Measurements from ENCODE around the gene PINLYP.
A peak's percentile ranks its signal among the peaks of the same experiment; 100 is the strongest.
"Not testable (repeated sequence)": the region's sequence is repeated elsewhere in the genome, so short reads cannot be mapped to it uniquely, and the experiment has no call there.

The PINLYP gene

GRCh38 chr19:43547926-43548325, 27.7 kb upstream of the PINLYP start:
- not testable (repeated sequence) for DNase-seq (ENCODE audit: extremely low spot score, insufficient read length, low read depth); FAIRE-seq

- DNase-seq (ENCODE audit: extremely low spot score, insufficient read length, low read depth) (no peak), FAIRE-seq (no peak)
Measured at GRCh38 chr19:43548706-43549105, 26.9 kb upstream of the PINLYP start.

- FAIRE-seq: no peak
Measured at GRCh38 chr19:43551399-43552197, 24.0 kb upstream of the PINLYP start.

GRCh38 chr19:43552198-43552450, 23.5 kb upstream of the PINLYP start:
- FAIRE-seq: no peak
- no peak for DNase-seq (ENCODE audit: extremely low spot score, insufficient read length, low read depth)

More at GRCh38 chr19:43551399-43552197, 24.0 kb upstream of the PINLYP start:
- DNase-seq (ENCODE audit: extremely low spot score, insufficient read length, low read depth): no peak

GRCh38 chr19:43552616-43553015, 23.0 kb upstream of the PINLYP start:
- FAIRE-seq: no peak
- DNase-seq (ENCODE audit: extremely low spot score, insufficient read length, low read depth): no peak

DNA sequence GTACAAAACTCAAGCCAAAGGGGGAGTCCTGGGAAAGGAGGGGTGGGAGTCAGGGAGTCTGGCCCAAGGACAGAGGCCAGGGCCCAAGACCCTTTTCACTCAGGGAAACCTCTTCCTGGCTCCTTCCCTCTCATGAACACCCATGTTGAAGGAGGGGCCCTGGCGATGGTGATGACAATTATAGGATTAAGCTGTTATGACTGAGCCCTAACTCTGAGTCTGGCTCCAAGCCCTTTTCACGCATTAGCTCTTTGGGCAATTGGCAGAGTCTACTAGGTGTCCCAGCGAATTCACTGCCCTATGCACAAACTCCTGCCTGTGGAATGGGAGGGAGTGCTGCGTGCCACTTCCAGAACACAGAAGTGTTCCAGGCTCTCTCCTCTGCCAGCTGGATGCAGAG, 21.9 kb upstream of the PINLYP start:
- FAIRE-seq (no peak), DNase-seq (ENCODE audit: extremely low spot score, insufficient read length, low read depth) (no peak)

DNA sequence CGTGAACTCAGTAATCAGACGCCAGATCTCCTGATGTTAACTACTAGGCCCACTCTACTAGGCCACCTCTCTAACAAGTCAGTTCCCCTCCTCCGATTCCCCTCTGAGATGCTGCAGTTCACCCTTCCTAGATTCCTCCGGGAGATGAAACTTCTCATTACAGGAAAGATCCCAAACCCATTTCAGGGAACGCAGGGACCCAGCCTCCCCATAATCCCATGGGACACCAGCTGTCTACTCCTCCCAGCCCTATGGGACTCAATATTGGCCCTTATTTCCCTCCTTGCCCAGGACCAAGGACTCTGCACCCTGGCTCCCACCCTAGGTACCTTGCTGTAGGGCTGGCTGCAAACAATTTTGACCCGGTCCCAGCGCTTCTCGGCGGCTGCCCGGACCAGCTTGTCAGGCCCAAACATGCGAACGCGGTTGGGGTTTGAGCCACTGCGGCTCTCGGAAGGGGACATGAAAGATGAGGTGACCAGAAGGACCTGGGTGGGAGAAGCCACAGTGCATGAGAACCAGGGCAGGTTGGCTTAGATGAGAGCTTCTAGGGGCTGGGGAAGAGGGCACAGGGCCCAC, 21.2 kb upstream of the PINLYP start:
- FAIRE-seq (no peak), DNase-seq (ENCODE audit: extremely low spot score, insufficient read length, low read depth) (no peak)

GRCh38 chr19:43555185-43555770, 20.3 kb upstream of the PINLYP start:
- FAIRE-seq (peak; percentile 93), DNase-seq (ENCODE audit: extremely low spot score, insufficient read length, low read depth) (peak; percentile 49)

DNA sequence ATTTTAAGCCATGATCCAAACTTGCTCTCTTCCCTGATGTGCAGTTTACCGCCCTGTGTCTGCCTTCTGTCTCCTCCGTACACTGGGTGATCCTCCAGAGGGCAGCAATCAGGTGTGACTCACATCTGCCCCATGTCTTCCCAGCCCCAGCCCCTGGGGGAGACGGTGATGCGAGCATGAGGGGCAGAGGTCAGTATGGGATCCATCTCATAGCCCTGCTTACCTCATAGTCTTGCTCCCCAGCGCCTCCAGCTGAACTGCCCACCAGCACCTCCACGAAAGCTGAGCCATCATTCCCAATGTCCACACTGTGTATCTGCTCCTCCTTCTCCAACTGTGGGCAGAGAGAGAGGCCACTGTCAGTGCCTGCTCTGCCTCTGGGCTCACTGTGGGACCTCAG, 14.9 kb upstream of the PINLYP start:
- FAIRE-seq: no peak
- no peak for DNase-seq (ENCODE audit: extremely low spot score, insufficient read length, low read depth)

DNA sequence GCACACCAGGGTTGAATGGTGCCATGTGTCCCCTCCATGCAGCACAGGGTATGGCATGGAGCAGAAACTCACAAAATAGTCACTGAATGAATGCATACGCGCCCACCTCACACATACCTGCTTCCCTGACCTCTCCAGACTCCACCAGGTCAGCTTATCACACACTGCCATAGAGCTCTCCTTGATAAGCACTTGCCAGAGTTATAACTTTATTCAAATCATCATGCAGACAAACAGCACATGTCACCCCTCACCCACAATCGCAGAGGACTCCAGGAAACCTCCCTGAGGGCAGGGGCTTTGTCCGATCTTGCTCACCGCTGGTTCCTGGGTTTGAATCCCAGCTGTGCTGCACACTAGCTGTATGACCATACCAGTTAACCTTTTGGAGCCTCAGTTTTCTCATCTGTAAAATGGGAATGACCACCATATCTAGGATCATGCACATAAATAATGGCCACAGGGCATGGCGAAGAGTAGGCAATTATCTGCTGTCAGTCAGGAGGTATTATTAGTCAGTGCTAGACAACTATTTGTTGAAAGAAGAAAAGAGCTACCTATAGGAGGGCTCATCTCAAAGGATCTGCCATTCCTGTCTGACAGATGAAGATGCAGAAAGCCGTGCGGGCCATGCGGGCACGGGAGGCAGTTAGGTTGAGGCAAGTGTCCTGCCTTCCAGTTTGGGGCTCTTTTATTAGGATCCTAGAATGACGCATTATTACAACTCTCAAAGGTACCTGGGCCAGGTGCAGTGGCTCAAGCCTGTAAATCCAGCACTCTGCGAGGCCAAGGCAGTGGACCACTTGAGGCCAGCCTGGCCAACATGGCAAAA, 14.2 kb upstream of the PINLYP start:
- FAIRE-seq (no peak), DNase-seq (ENCODE audit: extremely low spot score, insufficient read length, low read depth) (no peak)

- no peak for FAIRE-seq
- no peak for DNase-seq (ENCODE audit: extremely low spot score, insufficient read length, low read depth)
Measured at GRCh38 chr19:43562226-43562697, 13.3 kb upstream of the PINLYP start.

GRCh38 chr19:43562698-43563241, 12.8 kb upstream of the PINLYP start:
- peak; percentile 92 for FAIRE-seq

GRCh38 chr19:43563816-43564457, 11.7 kb upstream of the PINLYP start:
- DNase-seq (ENCODE audit: extremely low spot score, insufficient read length, low read depth) (no peak), FAIRE-seq (no peak)

More at GRCh38 chr19:43562698-43563241, 12.8 kb upstream of the PINLYP start:
- peak; percentile 33 for DNase-seq (ENCODE audit: extremely low spot score, insufficient read length, low read depth)

DNA sequence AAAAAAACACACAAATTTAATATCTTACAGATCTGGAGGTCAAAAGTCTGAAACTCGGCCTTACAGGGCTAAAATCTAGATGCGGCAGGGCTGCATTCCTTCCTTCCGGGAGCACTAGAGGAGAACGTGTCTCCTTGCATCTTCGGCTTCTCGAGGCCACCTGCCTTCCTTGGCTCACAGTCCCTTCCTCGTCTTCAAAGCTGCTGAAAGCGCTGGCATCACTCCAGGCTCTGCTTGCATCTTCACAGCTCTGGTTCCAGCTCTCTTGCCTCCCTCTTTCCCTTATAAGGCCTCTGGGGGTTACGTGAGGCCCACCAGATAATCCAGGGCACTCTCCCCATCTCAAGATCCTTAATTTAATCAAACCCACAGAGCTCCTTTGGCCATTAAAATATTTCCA, 10.8 kb upstream of the PINLYP start:
- FAIRE-seq: no peak
- DNase-seq (ENCODE audit: extremely low spot score, insufficient read length, low read depth): no peak

DNA sequence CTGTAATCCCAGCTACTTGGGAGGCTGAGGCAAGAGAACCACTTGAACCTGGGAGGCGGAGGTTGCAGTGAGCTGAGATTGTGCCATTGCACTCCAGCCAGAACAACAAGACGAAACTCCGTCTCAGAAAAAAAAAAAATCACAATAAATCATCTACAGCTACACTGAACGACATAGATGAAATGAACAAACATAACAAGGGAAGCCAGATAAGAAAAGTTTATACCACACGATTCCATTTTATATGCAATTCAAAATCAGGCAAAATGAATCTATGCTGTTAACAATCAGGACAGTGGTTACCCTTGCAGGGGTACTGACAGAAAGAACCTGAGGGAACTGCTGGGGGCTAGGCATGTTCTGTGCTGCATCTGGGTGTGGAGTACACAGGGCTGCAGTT, 5.9 kb upstream of the PINLYP start:
- FAIRE-seq: no peak
- DNase-seq (ENCODE audit: extremely low spot score, insufficient read length, low read depth): no peak

GRCh38 chr19:43570174-43570791, 5.3 kb upstream of the PINLYP start:
- FAIRE-seq: no peak

GRCh38 chr19:43572171-43572588, 3.4 kb upstream of the PINLYP start:
- FAIRE-seq: no peak
- DNase-seq (ENCODE audit: extremely low spot score, insufficient read length, low read depth): no peak

More at GRCh38 chr19:43570174-43570791, 5.3 kb upstream of the PINLYP start:
- DNase-seq (ENCODE audit: extremely low spot score, insufficient read length, low read depth): no peak

DNA sequence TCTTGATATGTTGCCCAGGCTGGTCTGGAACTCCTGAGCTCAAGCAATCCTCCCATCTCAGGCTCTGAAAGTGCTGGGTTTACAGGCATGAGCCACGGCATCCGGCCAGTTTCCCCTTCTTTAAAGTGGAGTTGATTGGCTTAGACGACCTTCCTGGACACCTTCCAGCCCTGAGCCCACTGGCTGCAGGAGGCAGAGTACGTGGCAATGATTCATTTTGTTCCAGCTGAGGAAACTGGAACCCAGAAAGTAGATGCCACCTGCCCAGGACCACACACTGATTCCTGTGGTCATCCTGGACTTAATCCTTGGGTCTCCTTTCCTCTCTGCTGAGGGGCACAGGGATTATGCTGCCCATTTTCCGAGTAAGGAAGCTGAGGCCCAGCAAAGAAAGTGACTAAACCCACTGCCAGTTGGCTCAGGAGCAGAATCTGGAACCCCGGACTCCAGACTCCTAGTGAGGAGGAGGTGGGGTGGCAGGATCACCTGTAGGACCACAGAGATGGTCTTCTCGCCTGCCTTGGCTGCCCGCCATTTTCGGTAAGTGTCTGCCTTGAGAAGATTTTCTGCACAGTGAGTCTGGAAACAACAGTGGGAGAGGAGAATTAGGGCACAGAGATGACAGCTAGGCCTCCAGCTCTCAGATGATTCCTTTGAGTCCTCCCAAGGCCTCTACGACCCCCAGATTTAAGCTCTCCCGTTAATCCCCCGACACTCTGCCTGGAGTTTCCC, 1.0 kb upstream of the PINLYP start:
- DNase-seq (ENCODE audit: extremely low spot score, insufficient read length, low read depth) (no peak), FAIRE-seq (no peak)

Data from GM18507 (cell line).